Stomach smooth muscle (tissue), 2 donors: ENCODE results near the gene SIRT6.

Experiments
- H3K27ac ChIP-seq: one replicate; pipeline ENCODE4 v1.7.0; 2013; ENCODE audit warnings: mild to moderate bottlenecking, low read length, inconsistent platforms
- H3K27me3 ChIP-seq, 2 donors: one replicate each; pipeline ENCODE4 v1.7.0; 2013; ENCODE audit warnings: low read length in 2 of 2; ENCODE audit not compliant: insufficient read depth in 2 of 2, control insufficient read depth in 1 of 2
- H3K36me3 ChIP-seq, 2 donors: one replicate each; pipeline ENCODE4 v1.7.0; 2013; ENCODE audit warnings: low read length in 2 of 2; ENCODE audit not compliant: control insufficient read depth in 2 of 2, insufficient read depth in 2 of 2
- H3K4me1 ChIP-seq: one replicate; pipeline ENCODE4 v1.7.0; 2013; ENCODE audit warnings: low read length; ENCODE audit not compliant: control insufficient read depth, insufficient read depth
- H3K4me3 ChIP-seq, 2 donors: one replicate each; pipeline ENCODE4 v1.7.0; 2013; ENCODE audit warnings: low read length in 2 of 2
- H3K9ac ChIP-seq, 2 donors: one replicate each; pipeline ENCODE4 v1.7.0; 2013; ENCODE audit warnings: low read length in 2 of 2, mild to moderate bottlenecking in 1 of 2
- H3K9me3 ChIP-seq, 2 donors: one replicate each; pipeline ENCODE4 v1.7.0; 2013; ENCODE audit warnings: low read length in 2 of 2; ENCODE audit not compliant: control insufficient read depth in 2 of 2
- donor health status: healthy.
- donor health status: Pancreatic carcinoma.

Gene SIRT6

DNA sequence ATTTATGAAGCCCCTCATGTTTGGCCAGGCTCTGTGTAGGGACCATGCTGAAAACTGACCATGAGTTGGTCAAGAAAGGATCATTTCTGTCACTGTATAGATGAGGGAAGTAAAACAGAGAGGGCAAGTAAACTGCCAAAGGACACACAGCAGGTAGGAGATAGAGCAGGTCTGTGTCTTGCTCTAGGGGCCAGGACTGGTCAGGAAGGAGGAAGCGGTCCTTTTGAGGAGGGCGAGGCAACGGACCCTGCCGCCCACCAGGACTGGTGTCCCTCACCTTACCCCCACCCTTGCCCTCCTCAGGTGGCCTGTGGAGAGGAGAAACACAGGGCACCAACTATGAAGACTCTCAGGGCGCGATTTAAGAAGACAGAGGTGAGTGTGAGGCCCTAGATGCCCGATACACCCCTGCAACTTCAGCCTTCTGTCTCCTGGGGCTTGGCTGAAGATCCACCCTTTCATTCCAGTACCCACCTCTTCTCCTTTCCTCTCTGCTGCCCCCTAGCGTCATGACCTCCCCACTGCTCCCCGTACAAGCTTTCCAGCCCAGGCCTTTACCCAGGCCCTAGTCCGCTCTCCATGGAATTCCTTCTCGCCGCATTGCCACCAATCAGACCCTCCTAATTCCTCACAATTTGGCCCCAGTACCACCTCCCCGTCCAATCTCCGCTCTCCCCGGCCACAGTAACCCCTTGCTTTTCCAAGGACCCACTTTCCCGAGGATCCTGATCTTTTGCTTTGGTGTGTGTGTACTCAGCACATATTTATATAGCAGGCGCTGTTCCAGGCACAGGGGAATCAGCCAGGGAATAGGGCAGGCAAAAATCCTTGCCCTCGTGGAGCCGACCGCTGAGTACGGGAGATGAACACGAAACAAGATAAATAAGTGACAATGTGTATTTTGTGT is 4.0 kb upstream of the SIRT6 start:
- Histone ChIP-seq H3K9ac (no peak overlapping the region), H3K27ac (no peak overlapping the region), H3K27me3 (peaks cover 5 to 9% of the 10 kb centered on the region in 2 donors), H3K9me3 (no peaks in the 10 kb centered on the region), H3K4me1 (peaks cover 12% of the 10 kb centered on the region), H3K36me3 (no peaks in the 10 kb centered on the region), H3K4me3 (no peak overlapping the region)

DNA sequence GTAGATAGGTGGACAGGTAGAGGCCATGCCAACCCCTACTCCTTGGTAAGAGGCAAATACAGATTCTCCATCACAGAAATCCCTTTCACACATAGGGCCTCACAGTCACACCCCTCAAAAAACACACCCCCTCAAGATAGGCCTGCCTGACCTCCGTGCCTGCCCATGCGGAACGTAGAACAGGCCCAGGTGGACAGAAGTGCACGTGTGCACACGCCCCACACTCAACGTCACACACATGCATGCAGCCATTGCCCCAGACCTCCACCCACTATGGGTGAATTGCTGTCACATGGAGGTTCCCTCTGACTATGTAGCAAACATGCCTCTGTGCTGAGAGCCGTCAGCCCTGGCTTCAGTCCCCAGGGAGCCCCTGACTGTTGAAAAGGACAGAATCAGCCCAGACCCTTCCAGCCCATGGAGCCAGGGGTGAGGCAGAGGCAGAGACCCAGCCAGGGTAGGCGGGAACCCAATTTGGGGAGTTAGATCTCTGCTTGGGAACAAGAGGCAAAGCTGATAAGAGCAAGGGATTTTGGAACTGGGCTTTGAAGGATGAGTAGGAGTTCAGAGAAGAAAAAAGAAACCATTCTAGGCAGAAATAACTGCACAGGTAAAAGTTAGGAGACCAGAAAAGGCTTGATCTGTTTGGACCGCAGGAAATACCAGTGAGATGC is 3.2 kb upstream of the SIRT6 start:
- H3K9ac ChIP-seq, result no peak overlapping the region
- peaks cover 0 to 1% of the 10 kb centered on the region in 2 donors for H3K36me3 ChIP-seq
- peaks cover 19% of the 10 kb centered on the region for H3K4me1 ChIP-seq
- H3K27ac ChIP-seq, result no peak overlapping the region
- H3K9me3 ChIP-seq, result no peaks in the 10 kb centered on the region
- H3K4me3 ChIP-seq, result no peak overlapping the region
- peaks cover 2 to 9% of the 10 kb centered on the region in 2 donors for H3K27me3 ChIP-seq

DNA sequence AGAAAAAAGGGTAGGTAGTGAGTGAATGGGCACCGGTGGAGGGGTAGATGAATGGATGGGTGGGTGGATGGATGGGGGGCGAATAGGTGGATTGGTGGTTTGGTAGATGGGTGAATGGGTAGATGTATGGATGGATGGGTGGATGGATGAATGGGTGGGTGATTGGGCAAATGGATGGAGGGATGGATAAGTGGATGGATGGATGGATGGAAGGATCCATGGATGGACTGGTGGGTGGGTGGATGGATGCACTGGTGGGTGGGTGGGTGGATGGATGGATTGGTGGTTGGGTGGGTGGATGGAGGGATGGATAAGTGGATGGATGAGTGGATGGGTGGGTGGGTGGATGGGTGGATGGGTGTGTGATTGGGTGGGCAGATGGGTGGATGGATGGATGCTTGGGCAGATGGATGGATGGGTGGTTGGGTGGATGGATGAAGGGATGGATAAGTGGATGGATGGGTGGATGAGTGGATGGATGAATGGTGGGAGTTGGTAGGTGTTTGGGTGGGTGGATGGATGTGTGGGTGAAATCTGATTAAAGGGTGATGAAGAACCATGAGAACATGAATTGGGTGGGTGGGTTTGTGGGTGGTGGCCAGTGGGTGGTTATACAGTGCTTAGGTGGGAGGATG is 2.5 kb upstream of the SIRT6 start:
- Histone ChIP-seq H3K36me3 (peaks cover 0 to 2% of the 10 kb centered on the region in 2 donors), H3K9me3 (no peaks in the 10 kb centered on the region), H3K27me3 (peaks cover 2 to 9% of the 10 kb centered on the region in 2 donors), H3K27ac (no peak overlapping the region), H3K9ac (no peak overlapping the region), H3K4me3 (no peak overlapping the region), H3K4me1 (peaks cover 23% of the 10 kb centered on the region)

DNA sequence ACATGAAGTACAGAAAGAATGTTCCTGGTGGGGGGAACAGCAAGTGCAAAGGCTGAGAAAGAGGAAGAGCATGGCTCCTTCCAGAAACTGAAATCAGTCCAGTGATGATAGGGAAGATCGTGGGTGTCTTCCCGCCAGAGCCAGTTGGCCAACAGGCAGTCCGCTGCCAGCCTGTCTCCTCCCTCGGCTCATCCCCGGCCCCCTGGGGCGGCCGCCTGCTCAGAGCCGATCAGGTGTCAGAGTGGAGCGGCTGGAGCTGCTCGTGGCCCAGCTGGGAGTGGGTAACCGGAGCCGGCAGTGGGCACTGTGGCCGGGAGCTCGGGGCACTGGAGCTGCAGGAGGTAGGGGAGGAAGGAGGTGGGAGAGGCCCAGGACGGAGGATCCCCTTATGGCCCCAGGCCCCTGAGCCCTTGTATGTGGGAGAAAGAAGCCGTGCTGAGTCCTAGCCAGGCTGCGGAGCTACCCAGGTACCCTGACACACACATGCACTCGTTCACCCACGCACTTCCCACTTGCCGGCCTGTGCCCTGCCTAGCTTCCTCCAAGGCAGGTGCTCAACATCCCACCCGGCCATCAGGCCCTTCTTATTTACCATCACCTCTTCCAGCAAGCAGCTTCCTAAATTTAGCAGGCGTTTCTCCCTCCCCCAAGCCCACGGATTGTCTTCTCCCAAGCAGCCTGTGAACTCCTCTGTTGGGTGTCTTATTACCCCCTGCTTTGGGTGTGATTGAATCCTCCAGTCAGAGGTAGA is 1.8 kb upstream of the SIRT6 start:
- Histone ChIP-seq H3K9me3 (no peaks in the 10 kb centered on the region), H3K36me3 (peaks cover 0 to 3% of the 10 kb centered on the region in 2 donors), H3K4me3 (no peak overlapping the region), H3K27ac (no peak overlapping the region), H3K27me3 (peaks cover 2 to 9% of the 10 kb centered on the region in 2 donors), H3K9ac (no peak overlapping the region), H3K4me1 (peaks cover 23% of the 10 kb centered on the region)

DNA sequence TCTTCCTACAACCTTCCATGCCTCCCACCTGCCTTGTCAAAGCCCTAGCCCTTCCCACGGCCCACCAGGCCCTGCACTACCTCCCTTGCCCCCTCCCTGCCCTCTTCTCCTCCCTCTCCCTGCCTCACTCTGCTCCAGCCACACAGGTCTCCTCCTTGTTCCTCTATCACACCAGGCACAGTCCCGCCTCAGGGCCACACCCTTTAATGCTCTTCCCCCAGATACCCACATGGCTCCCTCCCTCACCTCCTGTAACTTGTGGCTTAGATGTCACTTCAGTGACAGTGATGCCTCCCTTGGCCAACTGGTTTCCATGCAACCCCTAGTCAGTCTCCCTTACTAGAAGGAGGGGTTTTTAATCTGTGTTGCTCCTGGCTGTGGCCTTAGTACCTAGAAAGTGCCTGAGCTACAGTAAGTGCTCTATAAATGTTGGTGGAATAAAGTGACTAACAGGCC is 1.3 kb downstream of the SIRT6 start:
- Histone ChIP-seq H3K27ac (no peak overlapping the region), H3K36me3 (peaks cover 0 to 8% of the 10 kb centered on the region in 2 donors), H3K9me3 (no peaks in the 10 kb centered on the region), H3K4me3 (peak overlapping the region in 1 of 2 donors; percentile 94), H3K27me3 (peaks cover 0 to 7% of the 10 kb centered on the region in 2 donors), H3K4me1 (peaks cover 23% of the 10 kb centered on the region), H3K9ac (no peak overlapping the region)

DNA sequence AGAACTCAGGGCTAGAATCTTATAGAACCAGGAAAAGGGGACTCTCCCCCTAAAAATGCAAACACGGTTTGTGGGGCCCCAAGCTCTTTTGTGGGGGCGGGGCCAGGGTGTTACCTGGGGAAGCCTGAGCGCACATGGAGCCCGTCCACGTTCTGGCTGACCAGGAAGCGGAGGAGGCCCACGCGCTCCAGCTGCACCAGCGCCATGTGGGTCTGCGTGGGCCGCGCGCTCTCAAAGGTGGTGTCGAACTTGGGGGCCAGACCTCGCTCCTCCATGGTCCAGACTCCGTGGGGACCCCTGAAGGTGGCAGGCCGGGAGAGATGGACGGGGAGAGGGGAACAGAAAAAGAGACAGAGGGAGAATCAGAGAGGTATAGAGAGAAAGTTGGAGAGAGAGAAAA is 3.4 kb downstream of the SIRT6 start:
- H3K9ac ChIP-seq, result no peak overlapping the region
- no peaks in the 10 kb centered on the region for H3K9me3 ChIP-seq
- H3K4me1 ChIP-seq, result peaks cover 23% of the 10 kb centered on the region
- H3K27ac ChIP-seq, result no peak overlapping the region
- H3K36me3 ChIP-seq, result peaks cover 0 to 12% of the 10 kb centered on the region in 2 donors
- no peaks in the 10 kb centered on the region for H3K27me3 ChIP-seq
- H3K4me3 ChIP-seq, result no peak overlapping the region

DNA sequence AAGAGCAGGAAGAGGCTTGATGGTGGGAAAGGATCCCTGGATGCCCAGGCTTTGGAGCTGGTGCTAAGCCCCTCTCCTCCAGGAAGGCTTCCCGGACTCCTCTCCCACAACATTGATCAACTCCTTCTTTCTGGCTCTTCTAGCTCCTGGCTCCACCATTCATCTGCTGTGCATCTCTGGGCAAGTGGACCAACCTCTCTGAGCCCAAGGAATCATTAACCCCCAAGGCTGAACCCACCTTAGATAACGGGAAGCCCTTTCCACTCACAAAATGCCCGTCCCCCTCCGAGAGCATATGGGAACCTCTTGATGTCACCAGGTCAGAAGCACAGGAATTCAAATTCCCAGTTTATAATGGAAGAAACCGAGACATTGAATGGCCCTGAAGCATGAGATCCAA is 5.2 kb downstream of the SIRT6 start:
- Histone ChIP-seq H3K4me3 (no peak overlapping the region), H3K27me3 (peaks cover 7 to 9% of the 10 kb centered on the region in 2 donors), H3K4me1 (peaks cover 20% of the 10 kb centered on the region), H3K36me3 (peaks cover 0 to 12% of the 10 kb centered on the region in 2 donors), H3K9me3 (no peaks in the 10 kb centered on the region), H3K9ac (no peak overlapping the region), H3K27ac (no peak overlapping the region)

DNA sequence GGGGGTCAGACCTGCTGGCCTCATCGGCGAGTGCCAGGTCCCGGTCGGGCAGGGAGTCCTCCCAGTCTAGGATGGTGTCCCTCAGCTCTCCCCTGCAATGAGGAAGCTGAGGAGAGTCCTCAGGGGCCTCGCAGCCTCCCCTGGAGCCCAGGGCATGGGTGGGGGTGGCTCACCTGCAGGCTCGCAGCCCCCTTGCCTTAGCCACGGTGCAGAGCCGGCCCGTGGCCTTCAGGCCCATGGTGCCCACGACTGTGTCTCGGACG is 6.8 kb downstream of the SIRT6 start:
- Histone ChIP-seq H3K4me3 (no peak overlapping the region), H3K27me3 (peaks cover 17 to 20% of the 10 kb centered on the region in 2 donors), H3K4me1 (peaks cover 6% of the 10 kb centered on the region), H3K9me3 (no peaks in the 10 kb centered on the region), H3K36me3 (peaks cover 0 to 12% of the 10 kb centered on the region in 2 donors), H3K9ac (no peak overlapping the region), H3K27ac (no peak overlapping the region)

DNA sequence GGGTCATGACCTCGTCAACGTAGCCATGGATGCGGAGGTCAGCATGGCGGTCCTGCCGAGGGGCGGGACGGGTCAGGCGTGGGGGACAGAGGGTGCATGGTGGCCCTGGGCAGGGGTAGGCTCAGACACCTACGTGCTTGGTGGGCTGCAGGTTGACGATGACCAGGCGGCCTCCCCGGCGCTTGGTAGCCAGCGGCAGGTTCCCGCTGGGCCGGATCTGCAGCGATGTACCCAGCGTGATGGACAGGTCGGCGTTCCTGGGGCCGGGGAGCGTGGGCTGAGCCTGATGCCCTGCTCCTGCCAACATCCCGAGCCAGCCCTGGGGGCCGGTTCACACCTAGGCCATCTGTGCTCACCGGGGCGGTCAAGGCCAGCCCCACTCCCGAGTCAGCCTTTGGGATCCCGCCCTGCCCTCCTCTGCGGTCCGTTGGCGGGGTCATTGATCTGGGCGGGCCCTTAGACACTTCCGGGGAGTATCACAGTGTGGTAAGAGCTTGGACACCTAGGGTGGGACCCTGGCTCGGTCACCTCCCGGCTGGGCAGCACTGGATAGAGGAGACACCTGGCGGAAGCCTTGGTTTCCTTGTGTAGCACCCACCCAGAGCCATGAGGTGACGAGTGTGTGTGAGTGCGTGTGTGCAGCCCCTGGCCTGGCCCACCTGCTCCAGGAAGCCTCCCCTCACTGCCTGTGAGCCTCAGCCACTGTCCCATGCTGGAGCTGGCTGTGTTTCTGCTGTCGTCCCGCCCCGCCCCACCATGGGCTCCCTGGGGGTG is 7.3 kb downstream of the SIRT6 start:
- Histone ChIP-seq H3K36me3 (peaks cover 0 to 11% of the 10 kb centered on the region in 2 donors), H3K27ac (no peak overlapping the region), H3K4me3 (no peak overlapping the region), H3K4me1 (peaks cover 2% of the 10 kb centered on the region), H3K27me3 (peaks cover 17 to 20% of the 10 kb centered on the region in 2 donors), H3K9ac (no peak overlapping the region), H3K9me3 (no peaks in the 10 kb centered on the region)
